Liver (tissue), 9 donors: ENCODE results near the gene FREM3. TPM values are rescaled to one million over a fixed set of nuclear protein-coding genes. Genes with fewer than 3 reads are reported as not detected.

Experiments
- DNase-seq: peaks from one replicate; pipeline ENCODE4 v3.0.0-alpha.2; 2017; ENCODE audit warnings: low spot score
- H3K27ac ChIP-seq, 2 donors: one replicate each; pipeline ENCODE4 v1.7.0; 2013; ENCODE audit warnings: inconsistent platforms in 2 of 2, low read length in 2 of 2, control low read depth in 1 of 2, low read depth in 1 of 2, mild to moderate bottlenecking in 1 of 2
- H3K27me3 ChIP-seq, 4 donors: one replicate each; pipeline versions ENCODE4 v1.6.1 to v1.7.0; 2013; ENCODE audit warnings: low read length in 3 of 4, inconsistent platforms in 1 of 4, mild to moderate bottlenecking in 1 of 4, moderate library complexity in 1 of 4; ENCODE audit not compliant: control insufficient read depth in 4 of 4, insufficient read depth in 4 of 4
- H3K36me3 ChIP-seq, 4 donors: one replicate each; pipeline versions ENCODE4 v1.6.1 to v1.7.0; 2013; ENCODE audit warnings: low read length in 3 of 4, mild to moderate bottlenecking in 3 of 4, low read depth in 1 of 4, moderate library complexity in 1 of 4; ENCODE audit not compliant: control insufficient read depth in 4 of 4, insufficient read depth in 3 of 4
- H3K4me1 ChIP-seq, 4 donors: one replicate each; pipeline versions ENCODE4 v1.6.1 to v1.7.0; 2013; ENCODE audit warnings: low read length in 3 of 4, mild to moderate bottlenecking in 3 of 4, moderate library complexity in 1 of 4; ENCODE audit not compliant: control insufficient read depth in 4 of 4, insufficient read depth in 4 of 4
- H3K4me3 ChIP-seq, 3 donors: one replicate each; pipeline versions ENCODE4 v1.6.1 to v1.7.0; 2013; ENCODE audit warnings: low read length in 3 of 3, control low read depth in 1 of 3, low read depth in 1 of 3, mild to moderate bottlenecking in 1 of 3
- H3K9ac ChIP-seq, 2 donors: one replicate each; pipeline ENCODE4 v1.7.0; 2013; ENCODE audit warnings: low read length in 2 of 2, mild to moderate bottlenecking in 2 of 2, moderate library complexity in 2 of 2, control low read depth in 1 of 2, low read depth in 1 of 2
- H3K9me3 ChIP-seq, 4 donors: one replicate each; pipeline versions ENCODE4 v1.6.1 to v1.7.0; 2013; ENCODE audit warnings: low read length in 3 of 4; ENCODE audit not compliant: control insufficient read depth in 4 of 4
- ATF3 ChIP-seq: IDR thresholded peaks from 2 replicates; pipeline ENCODE4 v1.6.1; 2016; ENCODE audit warnings: antibody characterized with exemption
- CTCF ChIP-seq: fragments of 150-350 bp; IDR thresholded peaks from 2 replicates; pipeline ENCODE4 v1.5.1; 2017; ENCODE audit warnings: improper control_type of control experiment, low read depth, low read length; ENCODE audit not compliant: missing input control
- EGR1 ChIP-seq, 2 donors: IDR thresholded peaks; 2 replicates each; pipeline ENCODE4 v1.6.1; 2016 to 2018; ENCODE audit warnings: antibody characterized with exemption in 2 of 2, low read depth in 2 of 2
- FOXA1 ChIP-seq: IDR thresholded peaks from 2 replicates; pipeline ENCODE4 v1.6.1; 2016; ENCODE audit warnings: antibody characterized with exemption
- FOXA2 ChIP-seq: IDR thresholded peaks from 2 replicates; pipeline ENCODE4 v1.6.1; 2016; ENCODE audit warnings: antibody characterized with exemption
- GABPA ChIP-seq, 2 donors: IDR thresholded peaks in 1 of 2; conservative IDR thresholded peaks in 1 of 2; 2 replicates each; pipeline ENCODE4 v1.6.1; 2016; ENCODE audit warnings: antibody characterized with exemption in 2 of 2, mild to moderate bottlenecking in 1 of 2, moderate library complexity in 1 of 2
- HNF4A ChIP-seq, 2 donors: conservative IDR thresholded peaks; 2 replicates each; pipeline ENCODE4 v1.6.1; 2016; ENCODE audit warnings: antibody characterized with exemption in 2 of 2, mild to moderate bottlenecking in 2 of 2
- HNF4G ChIP-seq: IDR thresholded peaks from 2 replicates; pipeline ENCODE4 v1.6.1; 2016; ENCODE audit warnings: antibody characterized with exemption
- JUND ChIP-seq, 2 donors: IDR thresholded peaks; 2 replicates each; pipeline ENCODE4 v1.6.1; 2016; ENCODE audit warnings: antibody characterized with exemption in 2 of 2
- NR2F2 ChIP-seq: IDR thresholded peaks from 2 replicates; pipeline ENCODE4 v1.6.1; 2016; ENCODE audit warnings: antibody characterized with exemption
- RAD21 ChIP-seq, 2 donors: IDR thresholded peaks; 2 replicates each; pipeline ENCODE4 v1.6.1; 2016; ENCODE audit warnings: antibody characterized with exemption in 2 of 2, mild to moderate bottlenecking in 2 of 2
- RXRA ChIP-seq, 2 donors: IDR thresholded peaks; 2 replicates each; pipeline ENCODE4 v1.6.1; 2017 to 2018; ENCODE audit warnings: antibody characterized with exemption in 2 of 2, mild to moderate bottlenecking in 1 of 2
- SP1 ChIP-seq: IDR thresholded peaks from 2 replicates; pipeline ENCODE4 v1.6.1; 2018; ENCODE audit warnings: antibody characterized with exemption, mild to moderate bottlenecking
- TAF1 ChIP-seq: conservative IDR thresholded peaks from 2 replicates; pipeline ENCODE4 v1.6.1; 2016; ENCODE audit warnings: antibody characterized with exemption, mild to moderate bottlenecking
- YY1 ChIP-seq: IDR thresholded peaks from 2 replicates; pipeline ENCODE4 v1.6.1; 2016; ENCODE audit warnings: antibody characterized with exemption, mild to moderate bottlenecking
- ZBTB33 ChIP-seq: IDR thresholded peaks from 2 replicates; pipeline ENCODE4 v1.6.1; 2016; ENCODE audit warnings: antibody characterized with exemption
- WGBS: extraction: QIAGEN DNeasy Blood & Tissue Kit; methylation state at CpG from one replicate; pipeline ENCODE4 v1.1.7; 2013; 5-methylcytosine and 5-hydroxymethylcytosine counted together
- polyA plus RNA-seq, 2 donors: library from polyadenylated mRNA; stranded (reverse) in 1 of 2; unstranded in 1 of 2; fragments of 200-250 nt in 1 of 2; fragments of >200 nt in 1 of 2; fragmentation: Nextera tagmentation in 1 of 2; extraction: Ambion mirVana in 1 of 2; gene quantifications; one replicate each; pipeline versions ENCODE4 v1.2.1 to v1.2.3, GENCODE V29; 2013 to 2015
- total RNA-seq, 2 donors: library from RNA; depleted of rRNA; stranded (reverse); fragments of >200 nt; gene quantifications; one replicate each; pipeline ENCODE4 v1.2.3, GENCODE V29; 2014
- TF ChIP-seq, protein P1 (sequence below): IDR thresholded peaks from 2 replicates; pipeline ENCODE4 v1.6.1; 2016; ENCODE audit warnings: antibody characterized with exemption, mild to moderate bottlenecking
- TF ChIP-seq, protein P2 (sequence below): IDR thresholded peaks from 2 replicates; pipeline ENCODE4 v1.6.1; 2016; ENCODE audit warnings: antibody characterized with exemption
- donor health status: healthy.
- donor health status: healthy.
- donor health status: healthy.
- donor health status: healthy.
- donor health status: healthy.

The FREM3 gene
- total and polyA plus RNA-seq, 4 donors = not detected

GRCh38 chr4:143609492-143609891 is 91.0 kb downstream of the FREM3 start:
- H3K36me3 ChIP-seq = no peaks in the 10 kb centered on the region
- peaks cover 0 to 3% (median 1%) of the 10 kb centered on the region in 4 donors for H3K9me3 ChIP-seq
- no peak overlapping the region for H3K4me3 ChIP-seq
- DNase-seq = no peak
- WGBS = 82% methylated on average over 4 of the region's 4 CpGs
- no peaks in the 10 kb centered on the region for H3K4me1 ChIP-seq
- H3K9ac ChIP-seq = no peak overlapping the region
- no peak for TF ChIP-seq GABPA (IDR thresholded peaks at IDR 0.05 in 1 of 2, conservative IDR thresholded peaks at IDR 0.05 in 1 of 2)
- TF ChIP-seq HNF4A (conservative IDR thresholded peaks at IDR 0.05) = no peak
- no peak for TF ChIP-seq RXRA (IDR thresholded peaks at IDR 0.05)
- no peak for TF ChIP-seq FOXA1
- TF ChIP-seq EGR1 (IDR thresholded peaks at IDR 0.05; ENCODE audit: low read depth in 2 of 2) = no peak
- TF ChIP-seq HNF4G = no peak
- no peak for TF ChIP-seq TAF1
- TF ChIP-seq YY1 = no peak
- no peak overlapping the region for H3K27ac ChIP-seq
- no peaks in the 10 kb centered on the region for H3K27me3 ChIP-seq

- H3K27ac ChIP-seq = no peak overlapping the region
- no peaks in the 10 kb centered on the region for H3K36me3 ChIP-seq
- no peak for TF ChIP-seq RXRA (IDR thresholded peaks at IDR 0.05)
- no peak for TF ChIP-seq ZBTB33
- TF ChIP-seq JUND (IDR thresholded peaks at IDR 0.05) = no peak
- TF ChIP-seq GABPA (IDR thresholded peaks at IDR 0.05 in 1 of 2, conservative IDR thresholded peaks at IDR 0.05 in 1 of 2) = no peak
- TF ChIP-seq RAD21 (IDR thresholded peaks at IDR 0.05) = no peak
- TF ChIP-seq FOXA1 = no peak
- no peak for TF ChIP-seq NR2F2
- no peak for TF ChIP-seq FOXA2
- TF ChIP-seq, protein P1, sequence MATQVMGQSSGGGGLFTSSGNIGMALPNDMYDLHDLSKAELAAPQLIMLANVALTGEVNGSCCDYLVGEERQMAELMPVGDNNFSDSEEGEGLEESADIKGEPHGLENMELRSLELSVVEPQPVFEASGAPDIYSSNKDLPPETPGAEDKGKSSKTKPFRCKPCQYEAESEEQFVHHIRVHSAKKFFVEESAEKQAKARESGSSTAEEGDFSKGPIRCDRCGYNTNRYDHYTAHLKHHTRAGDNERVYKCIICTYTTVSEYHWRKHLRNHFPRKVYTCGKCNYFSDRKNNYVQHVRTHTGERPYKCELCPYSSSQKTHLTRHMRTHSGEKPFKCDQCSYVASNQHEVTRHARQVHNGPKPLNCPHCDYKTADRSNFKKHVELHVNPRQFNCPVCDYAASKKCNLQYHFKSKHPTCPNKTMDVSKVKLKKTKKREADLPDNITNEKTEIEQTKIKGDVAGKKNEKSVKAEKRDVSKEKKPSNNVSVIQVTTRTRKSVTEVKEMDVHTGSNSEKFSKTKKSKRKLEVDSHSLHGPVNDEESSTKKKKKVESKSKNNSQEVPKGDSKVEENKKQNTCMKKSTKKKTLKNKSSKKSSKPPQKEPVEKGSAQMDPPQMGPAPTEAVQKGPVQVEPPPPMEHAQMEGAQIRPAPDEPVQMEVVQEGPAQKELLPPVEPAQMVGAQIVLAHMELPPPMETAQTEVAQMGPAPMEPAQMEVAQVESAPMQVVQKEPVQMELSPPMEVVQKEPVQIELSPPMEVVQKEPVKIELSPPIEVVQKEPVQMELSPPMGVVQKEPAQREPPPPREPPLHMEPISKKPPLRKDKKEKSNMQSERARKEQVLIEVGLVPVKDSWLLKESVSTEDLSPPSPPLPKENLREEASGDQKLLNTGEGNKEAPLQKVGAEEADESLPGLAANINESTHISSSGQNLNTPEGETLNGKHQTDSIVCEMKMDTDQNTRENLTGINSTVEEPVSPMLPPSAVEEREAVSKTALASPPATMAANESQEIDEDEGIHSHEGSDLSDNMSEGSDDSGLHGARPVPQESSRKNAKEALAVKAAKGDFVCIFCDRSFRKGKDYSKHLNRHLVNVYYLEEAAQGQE = no peak
- no peak for TF ChIP-seq EGR1 (IDR thresholded peaks at IDR 0.05; ENCODE audit: low read depth in 2 of 2)
- TF ChIP-seq SP1 = no peak
- TF ChIP-seq, protein P2, sequence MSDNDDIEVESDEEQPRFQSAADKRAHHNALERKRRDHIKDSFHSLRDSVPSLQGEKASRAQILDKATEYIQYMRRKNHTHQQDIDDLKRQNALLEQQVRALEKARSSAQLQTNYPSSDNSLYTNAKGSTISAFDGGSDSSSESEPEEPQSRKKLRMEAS = no peak
- no peak for TF ChIP-seq YY1
- TF ChIP-seq HNF4A (conservative IDR thresholded peaks at IDR 0.05) = no peak
- TF ChIP-seq CTCF = no peak
- TF ChIP-seq TAF1 = no peak
- TF ChIP-seq HNF4G = no peak
- TF ChIP-seq ATF3 = no peak
- H3K4me3 ChIP-seq = no peak overlapping the region
- no peak for DNase-seq
- peaks cover 0 to 3% (median 1%) of the 10 kb centered on the region in 4 donors for H3K9me3 ChIP-seq
- no peaks in the 10 kb centered on the region for H3K4me1 ChIP-seq
- WGBS = 80% methylated on average over 3 of the region's 3 CpGs
- no peak overlapping the region for H3K9ac ChIP-seq
- no peaks in the 10 kb centered on the region for H3K27me3 ChIP-seq
These were observed 94.0 kb downstream of the FREM3 start for GRCh38 chr4:143606480-143606879.
